Measurements from ENCODE around the gene LIMS2.

Gene LIMS2

DNA sequence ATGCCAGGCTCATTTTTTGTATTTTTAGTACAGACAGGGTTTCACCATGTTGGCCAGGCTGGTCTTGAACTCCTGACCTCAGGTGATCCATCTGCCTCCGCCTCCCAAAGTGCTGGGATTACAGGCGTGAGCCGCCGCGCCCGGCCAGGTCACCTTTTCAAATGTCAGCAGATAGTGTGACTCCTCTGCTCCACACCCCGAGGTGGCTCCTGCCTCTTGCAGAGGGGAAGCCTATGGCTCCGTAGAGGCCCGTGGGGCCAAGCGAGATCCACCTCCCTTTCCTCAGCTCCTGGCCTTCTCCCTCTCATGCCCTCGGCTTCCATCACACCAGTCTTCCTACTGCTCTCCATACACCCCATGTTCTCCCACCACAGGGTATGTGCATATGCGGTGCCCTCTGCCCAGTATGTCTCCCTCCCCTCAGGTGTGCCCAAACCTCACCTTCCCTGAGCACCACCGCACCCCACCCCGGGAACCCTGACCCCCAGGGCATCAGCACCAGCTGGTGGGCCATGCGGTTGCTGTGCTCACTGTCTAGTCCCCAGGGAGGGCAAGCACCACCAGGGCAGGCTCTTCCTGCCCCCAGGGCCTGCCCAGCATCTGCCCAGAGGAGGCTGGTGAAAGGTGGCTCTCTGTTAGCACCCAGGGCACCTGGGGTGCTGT lies 18.6 kb downstream of the LIMS2 start:
- no peak for DNase-seq

DNA sequence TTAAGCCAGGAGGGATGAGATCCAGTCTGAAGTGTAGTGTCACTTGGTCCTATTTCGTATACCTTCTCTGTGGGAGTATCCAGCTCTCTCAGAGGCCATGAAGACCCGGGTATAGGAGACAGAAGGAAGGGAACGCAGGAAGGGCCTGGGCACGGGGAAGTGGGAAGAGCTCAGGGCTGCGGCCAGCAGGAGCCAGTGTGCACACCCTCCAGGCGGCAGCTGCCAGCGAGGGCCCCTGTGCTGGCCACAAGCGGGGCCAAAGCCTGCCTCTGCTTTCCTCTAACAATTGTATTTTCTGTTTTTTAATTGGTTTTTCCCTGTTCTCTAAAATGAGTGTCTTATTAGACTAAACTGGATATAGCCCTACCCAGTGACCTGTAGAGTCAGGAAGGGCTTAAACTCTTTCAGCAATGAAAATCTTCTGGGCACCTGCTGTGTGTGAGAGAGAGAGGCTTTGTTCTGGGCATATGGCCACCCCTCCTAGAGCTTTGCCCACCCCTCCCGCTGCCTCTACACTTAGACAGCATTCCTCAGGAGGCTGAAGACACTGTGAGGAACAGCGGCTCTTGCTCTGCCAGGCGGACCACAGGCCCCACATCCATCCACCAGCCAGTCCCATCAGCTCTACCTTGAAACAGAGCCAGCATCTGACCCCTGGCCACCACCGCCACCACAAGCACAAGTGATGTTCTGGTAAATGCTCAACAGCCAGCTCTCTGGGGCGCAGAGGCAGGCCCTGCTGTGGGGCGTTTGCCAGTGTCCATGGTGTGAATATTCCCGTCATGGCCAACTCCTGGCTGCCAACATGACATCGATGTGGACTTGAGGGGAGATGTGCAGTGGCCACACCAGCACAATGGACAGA lies 19.9 kb downstream of the LIMS2 start:
- no peak for DNase-seq

DNA sequence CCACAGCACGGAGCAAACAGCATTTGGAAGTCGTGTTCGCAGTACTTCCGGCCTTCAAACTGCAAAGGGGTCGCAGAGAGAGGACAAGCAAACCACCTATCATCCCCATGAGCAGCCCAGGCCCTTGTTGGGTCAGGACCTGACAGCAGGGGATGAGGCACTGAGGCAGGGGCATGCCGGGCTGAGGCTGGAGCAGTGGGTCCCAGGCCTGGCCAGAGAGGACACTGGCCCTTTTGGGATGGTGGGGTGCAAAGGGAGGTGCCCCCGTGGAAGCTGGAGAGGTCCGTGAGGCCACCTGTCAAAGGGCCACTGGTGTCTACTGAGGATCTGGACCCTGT lies 20.5 kb downstream of the LIMS2 start:
- no peak for DNase-seq

DNA sequence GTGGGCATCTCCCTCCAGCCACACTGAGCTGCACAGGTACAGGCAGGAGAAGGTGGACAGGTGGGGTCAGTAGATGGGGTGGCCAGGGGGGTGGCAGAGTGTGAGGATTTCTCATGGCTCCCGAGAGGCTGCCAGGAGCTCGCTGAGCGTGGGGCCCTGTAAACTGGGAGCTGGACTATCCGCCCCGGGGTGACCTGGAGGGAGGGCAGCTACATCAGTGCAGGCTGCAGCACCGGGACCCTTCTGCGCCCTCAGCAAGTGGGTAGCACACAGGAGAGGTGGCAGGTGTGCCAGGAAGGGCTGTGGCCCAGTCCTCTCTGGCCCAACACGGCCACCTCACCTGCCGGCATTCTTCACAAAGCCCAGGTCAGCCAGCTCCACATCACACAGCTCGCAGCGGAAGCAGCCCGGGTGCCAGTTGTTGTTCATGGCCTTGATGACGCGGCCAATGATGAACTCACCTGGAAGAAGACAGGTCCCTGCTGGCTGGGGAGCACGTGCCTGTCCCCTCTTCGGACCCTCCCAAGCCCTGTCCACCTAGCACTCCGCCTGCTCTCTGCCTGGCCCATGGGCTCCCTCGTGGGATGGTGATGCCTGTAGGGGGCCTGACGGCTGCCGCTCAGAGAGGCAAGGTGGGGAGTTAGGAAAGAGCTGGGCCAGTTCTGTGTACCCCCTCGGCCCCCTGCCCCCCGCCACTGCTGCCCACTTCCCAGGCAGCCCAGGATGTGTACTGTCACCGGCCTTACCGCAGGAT lies 21.1 kb downstream of the LIMS2 start:
- no peak for DNase-seq

DNA sequence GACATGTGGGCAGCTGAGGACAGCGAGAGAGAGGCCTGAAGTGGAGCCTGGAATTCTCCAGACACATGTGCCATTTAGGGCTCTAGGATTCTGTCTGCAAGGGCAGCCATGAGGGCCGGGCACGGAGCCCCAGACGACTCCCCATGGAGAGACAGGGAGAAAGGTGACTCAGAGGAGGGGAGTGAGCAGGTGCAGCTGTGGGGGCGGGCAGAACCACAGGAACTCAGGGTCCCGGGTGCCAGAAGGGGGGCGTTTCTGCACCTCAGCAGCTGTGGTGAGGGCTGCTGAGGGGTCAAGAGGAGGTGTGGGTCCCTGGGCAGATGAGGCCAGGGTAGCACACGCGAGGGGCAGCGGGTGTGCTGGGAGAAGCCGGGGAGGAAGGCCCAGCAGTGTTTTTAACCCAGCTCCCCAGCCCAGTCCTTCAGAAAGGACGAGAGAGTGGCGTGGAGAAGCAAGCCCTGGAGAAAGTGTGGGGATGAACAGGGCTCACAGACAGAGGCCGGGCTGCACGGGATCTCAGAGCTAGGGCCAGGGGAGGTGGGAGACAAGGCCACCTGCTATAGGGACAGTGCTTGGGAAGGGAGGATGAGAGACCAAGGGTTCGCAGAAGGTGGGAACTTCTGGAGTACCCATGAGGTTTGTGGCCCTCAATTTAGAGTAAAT lies 21.8 kb downstream of the LIMS2 start:
- DNase-seq = no peak

DNA sequence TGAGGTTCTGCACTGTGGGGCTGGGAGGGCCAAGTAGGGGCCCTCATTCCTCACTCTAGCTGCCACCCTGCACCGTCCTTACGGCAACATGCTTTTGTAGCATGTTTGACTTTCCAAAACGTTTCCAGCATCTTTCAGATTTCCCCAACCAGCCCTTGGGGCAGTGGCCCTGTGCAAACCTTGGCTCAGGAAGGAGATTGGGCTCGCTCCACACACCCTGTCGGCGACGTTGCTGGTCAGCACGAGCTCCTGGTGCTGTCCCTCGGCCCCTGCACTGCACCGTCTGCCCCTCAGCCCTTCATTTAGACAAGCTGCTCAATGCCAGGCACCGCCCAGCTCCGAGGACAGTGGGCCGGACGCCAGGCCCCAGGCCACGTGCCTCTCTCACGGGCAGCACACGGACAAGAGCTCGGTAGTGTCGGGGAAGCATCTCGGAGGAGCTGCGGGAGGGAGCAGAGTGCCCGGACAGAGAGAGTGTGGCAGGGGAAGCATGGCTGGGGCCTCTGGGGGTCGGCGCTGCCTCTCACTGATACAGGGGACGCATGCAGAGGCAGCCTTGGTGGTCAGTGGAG lies 22.5 kb downstream of the LIMS2 start:
- no peak for DNase-seq

DNA sequence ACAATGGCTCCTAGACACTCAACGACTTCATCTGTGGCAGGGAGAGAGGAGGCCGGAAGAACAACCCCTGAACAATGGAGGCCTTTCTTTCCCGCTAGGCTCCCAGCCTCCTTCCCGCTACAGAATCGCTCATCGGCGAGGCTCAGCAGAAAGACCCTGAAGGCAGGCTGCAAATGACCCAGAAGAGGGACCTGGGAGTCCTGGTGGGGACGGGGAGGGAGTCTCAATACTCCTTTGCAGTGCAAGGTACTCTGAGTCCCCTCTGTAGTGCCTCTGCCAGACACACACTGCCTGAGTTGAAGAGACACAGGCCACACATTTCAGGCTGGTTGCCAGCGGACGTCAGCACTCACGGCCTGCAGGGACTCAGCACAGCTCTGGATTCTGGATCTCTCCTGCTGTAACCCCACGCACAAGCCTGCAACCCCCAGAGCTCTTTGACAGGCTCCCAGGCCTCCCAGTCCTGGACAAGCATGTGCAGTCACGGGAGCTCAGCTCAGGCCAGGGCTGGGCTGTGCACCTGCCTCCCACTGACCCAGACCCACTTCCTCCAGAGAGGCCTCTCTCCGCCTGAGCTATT lies 23.3 kb downstream of the LIMS2 start:
- DNase-seq = no peak

DNA sequence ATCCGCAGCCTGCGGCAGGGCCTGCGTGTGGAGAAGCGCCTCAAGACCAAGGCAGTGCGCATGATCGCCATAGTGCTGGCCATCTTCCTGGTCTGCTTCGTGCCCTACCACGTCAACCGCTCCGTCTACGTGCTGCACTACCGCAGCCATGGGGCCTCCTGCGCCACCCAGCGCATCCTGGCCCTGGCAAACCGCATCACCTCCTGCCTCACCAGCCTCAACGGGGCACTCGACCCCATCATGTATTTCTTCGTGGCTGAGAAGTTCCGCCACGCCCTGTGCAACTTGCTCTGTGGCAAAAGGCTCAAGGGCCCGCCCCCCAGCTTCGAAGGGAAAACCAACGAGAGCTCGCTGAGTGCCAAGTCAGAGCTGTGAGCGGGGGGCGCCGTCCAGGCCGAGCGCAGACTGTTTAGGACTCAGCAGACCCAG lies 23.9 kb downstream of the LIMS2 start:
- DNase-seq = no peak

DNA sequence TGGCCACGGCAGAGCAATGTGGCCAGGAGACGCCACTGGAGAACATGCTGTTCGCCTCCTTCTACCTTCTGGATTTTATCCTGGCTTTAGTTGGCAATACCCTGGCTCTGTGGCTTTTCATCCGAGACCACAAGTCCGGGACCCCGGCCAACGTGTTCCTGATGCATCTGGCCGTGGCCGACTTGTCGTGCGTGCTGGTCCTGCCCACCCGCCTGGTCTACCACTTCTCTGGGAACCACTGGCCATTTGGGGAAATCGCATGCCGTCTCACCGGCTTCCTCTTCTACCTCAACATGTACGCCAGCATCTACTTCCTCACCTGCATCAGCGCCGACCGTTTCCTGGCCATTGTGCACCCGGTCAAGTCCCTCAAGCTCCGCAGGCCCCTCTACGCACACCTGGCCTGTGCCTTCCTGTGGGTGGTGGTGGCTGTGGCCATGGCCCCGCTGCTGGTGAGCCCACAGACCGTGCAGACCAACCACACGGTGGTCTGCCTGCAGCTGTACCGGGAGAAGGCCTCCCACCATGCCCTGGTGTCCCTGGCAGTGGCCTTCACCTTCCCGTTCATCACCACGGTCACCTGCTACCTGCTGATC lies 24.4 kb downstream of the LIMS2 start:
- no peak for DNase-seq

DNA sequence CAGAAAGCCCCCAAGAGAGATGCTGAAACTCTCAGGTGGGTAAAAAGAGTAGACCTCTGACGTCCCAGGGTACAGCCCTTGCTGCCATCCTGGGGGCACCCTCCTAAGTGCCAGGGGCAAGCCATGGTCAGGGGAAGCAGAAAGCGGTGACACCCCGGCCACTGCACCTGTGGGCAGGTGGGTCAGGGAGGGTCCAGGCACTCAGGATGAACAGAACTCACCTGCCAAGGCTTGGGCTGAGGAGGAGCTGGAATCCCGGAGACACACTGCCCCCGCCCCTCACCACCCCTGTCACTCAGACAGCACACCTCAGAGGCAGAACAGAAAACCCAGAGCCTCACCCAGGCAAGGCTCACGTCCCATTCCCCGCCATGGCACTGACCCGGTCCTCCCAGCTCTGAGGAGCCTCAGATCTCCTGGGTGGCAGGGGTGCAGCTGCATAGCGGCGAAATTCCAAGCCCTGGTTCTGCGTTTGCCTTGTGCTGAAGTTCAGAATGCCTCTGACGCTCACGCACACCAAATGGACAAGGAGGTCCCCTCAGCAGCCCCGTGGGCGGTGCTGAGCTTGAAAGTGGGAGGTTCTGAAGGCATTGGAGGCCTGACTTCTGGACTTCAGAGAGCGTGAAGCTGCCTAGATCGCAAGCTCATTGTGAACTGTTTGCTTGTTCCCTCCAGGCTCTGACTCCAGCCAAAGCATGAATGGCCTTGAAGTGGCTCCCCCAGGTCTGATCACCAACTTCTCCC lies 25.1 kb downstream of the LIMS2 start:
- no peak for DNase-seq

DNA sequence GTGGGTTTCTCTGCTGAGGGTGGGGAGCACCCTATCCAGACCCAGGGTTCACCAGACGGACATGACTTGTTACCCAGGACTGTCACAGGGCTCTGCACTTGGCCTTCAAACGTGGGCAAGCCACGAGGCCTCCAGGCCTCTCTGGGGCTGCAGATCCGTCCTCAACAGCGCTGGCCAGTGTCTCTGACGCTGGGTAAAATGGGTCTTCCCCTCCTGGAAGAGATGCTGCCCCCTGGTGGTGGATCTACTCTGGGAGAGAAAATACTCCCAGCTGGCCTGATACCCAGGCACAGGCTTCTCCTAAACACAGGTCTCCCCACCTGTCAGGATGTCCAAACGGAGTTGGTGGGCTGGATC lies 25.7 kb downstream of the LIMS2 start:
- DNase-seq = no peak

DNA sequence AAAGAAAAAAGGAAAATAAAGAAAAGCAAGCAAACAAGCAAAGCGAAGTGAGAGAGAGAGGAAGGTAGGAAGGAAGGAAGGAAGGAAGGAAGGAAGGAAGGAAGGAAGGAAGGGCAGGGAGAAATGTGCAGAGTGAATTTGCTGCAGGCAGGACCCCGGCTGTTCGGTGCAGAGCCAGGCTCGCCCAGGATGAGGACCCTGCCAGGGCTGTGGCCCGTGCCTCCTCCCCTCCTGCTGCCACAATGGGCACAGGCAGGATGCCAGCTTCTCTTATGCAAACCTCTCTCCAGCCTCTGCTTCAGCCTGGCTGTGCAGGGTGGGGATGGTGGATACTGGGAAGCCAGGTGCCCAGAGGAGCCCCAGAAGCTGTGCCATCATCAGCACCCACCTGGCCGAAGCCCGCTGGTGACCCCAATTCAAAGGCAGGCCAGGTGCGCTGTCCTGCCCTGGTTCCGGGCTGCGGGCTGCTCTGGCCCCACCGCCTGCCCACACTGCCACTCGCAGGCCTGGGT lies 26.2 kb downstream of the LIMS2 start:
- DNase-seq = no peak

DNA sequence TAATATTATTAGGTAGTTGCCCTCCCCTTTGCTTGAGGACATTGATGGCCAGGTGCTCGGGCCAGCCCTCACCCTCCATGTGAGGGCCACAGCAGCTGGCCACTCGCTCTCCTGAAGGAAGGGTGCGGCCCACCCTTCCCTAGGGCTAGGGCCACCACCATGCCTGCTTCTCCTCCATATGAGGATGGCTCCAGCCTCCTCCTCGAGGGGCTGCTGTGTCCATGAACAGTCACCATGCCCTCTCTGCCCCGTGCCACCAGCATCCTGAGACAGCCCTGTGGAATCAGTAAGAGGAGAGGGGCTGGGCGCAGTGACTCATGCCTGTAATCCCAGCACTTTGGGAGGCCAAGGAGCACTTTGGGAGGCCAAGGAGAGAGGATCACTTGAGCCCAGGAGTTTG lies 27.0 kb downstream of the LIMS2 start:
- DNase-seq = no peak

DNA sequence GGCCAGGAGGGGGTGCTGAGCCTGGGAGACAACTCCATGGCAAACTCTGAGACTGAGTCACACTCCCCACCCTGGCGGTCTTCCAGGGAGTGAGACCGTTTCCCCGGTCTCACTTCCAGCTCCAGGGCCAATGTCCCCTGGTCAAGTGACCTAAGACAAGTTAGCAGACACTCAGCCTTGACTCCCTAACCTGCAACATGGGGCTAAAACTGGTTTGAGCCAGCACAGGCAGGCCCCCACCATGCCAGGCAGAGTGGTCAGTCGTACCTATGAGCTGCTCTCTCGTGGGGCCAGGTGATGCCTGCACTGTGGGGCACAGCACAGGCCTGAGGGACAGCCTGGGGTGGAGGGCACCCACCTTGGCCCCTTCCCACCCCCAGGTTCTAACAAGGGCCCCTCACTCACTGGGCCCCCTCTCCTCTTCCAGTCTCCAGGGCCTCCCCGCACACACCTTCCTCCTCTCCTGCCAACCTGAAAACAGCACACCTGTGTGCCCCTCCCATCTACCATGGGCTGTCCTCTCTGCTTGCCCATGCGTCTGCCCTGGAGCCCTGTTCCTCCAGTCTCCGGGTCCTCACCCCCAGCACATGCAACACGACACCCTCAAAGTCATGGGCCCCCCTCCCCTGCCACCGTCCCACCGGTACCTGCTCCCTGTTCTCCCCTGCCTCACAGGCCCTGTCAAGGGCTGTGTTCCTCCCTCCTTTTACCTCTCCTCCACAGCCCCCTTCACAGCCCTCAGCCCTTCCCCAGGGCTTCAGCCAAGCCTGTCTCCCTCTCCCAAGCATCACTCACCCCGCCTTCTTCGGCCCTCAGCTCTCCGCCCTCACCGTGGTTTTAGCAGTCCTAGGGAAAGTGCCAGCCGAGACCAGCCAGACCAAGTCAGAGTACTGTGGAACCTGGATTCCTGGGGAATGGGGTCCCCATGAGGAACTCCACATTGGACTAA lies 27.8 kb downstream of the LIMS2 start:
- DNase-seq = no peak

DNA sequence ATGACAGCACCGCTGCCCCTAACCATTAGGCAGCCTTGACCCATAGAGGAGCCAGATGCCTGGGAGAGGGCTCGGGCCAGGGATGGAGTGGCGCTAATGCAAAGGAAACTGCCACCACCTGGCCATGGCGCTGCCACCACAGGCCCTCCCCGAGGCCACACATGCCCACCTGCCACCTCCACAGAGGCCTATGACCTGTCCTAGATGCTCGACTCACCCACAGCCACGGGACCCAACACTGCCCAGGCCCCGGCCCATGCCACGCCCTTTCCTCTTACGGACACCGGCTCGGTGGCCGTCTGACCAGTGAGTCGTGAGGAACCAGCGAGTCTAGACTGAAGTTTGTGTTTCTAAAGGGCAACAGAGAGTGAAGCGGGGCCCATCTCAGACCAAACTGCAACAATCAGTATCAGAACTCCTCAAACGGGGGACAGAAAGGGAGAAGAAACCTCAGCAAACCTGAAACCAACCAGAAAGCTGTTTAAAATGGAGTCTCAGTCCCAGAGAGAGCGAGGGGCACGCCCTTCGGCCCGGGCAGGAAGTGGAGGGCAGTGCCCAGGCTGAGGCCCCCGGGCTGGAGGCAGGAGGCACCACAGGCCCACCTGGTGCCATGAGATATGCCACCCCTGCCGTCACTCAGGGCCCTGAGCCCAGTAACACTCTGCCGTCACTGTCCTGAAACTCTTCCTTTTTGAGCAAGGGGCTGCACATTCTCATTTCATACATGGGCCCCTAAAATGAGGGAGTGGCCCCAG lies 28.7 kb downstream of the LIMS2 start:
- no peak for DNase-seq

DNA sequence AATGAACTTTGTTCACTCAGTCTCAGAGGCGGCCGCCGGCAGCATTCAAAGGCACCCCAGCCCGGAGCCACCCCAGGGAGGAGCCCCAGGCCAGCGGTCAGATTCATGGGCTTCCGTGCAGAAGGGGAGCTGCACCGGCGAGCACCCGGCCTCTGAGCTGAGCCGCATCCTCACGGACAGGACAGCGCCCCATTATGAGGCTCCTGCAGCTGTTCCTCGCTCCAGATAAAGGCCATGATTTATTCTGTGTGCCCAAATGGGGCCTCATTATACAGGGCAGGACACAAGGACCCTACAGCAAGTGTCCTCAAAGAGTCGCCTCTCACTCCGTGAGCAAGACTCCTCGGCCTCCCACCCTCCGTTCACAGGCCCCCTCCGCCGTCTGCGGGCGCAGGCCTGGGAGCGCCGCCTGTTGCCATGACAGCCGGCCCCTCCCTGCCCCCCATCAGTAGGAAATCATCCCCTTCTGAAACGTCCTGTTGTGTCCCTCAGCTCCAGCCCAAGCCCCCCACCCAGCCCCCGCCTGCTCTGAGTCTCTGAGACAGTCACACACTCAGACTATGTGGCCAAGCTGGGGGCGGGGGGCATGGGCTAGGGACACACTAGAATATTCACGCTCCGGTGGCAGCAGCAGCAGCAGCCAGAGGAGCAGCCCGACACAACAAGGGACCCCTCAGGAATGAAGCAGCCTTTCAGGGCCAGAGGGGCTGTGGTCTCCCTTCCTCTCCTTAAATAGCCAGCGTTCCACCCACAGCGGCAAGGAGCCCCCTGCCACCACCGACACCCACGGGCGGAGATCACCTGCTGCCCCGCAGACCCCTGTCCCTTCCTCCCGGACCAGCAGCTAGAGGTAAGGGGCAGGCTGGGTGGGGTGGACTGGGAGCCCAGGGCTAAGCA lies 29.7 kb downstream of the LIMS2 start, which contains the start of gene GPR17:
Gene GPR17, plus strand, starts transcription at position 759 of the 897 bp plus-strand sequence. CDS start 4,583 bp downstream, outside the sequence.
- no peak for DNase-seq

DNA sequence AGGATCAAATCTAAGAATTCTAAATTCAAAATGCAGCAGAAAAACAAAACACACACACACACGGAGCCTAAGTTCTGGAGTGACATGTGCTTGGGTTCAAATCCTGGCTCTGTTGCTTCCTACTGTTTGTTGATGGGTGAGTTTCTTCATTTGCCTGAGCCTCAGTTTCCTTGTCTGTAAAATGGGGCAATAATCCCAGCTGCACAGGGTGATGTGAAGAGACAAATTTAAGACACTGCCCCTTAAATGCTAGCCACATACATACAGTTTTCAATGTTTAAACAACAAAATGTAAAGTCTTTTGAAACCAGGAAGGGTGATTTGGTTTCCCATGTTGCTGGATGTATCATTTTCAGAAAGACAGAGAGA lies 30.3 kb downstream of the LIMS2 start:
- DNase-seq = no peak

Data from DMS79 (cell line).